AG09309 (cell line): ENCODE data around the gene C2orf78.

Source experiments
- DNase-seq: peaks from one replicate; pipeline ENCODE4 v3.0.0-alpha.2; 2010; ENCODE audit warnings: low read depth
- H3K4me3 ChIP-seq: 2 replicates; pipeline ENCODE4 v1.5.1; 2011; ENCODE audit warnings: mild to moderate bottlenecking, low read depth, low read length, moderate library complexity; ENCODE audit not compliant: control insufficient read depth
- TF ChIP-seq, protein P1 (sequence below): IDR thresholded peaks from 2 replicates; pipeline ENCODE4 v1.5.1; 2011; ENCODE audit warnings: mild to moderate bottlenecking, low read depth, low read length, inconsistent platforms; ENCODE audit not compliant: insufficient read depth, control insufficient read depth; ENCODE audit errors: missing control alignments

The C2orf78 gene

GRCh38 chr2:73859721-73860586 lies 76.0 kb downstream of the C2orf78 start:
- peak; percentile 41 for DNase-seq
- no peak overlapping the region for H3K4me3 ChIP-seq
- TF ChIP-seq, protein P1, sequence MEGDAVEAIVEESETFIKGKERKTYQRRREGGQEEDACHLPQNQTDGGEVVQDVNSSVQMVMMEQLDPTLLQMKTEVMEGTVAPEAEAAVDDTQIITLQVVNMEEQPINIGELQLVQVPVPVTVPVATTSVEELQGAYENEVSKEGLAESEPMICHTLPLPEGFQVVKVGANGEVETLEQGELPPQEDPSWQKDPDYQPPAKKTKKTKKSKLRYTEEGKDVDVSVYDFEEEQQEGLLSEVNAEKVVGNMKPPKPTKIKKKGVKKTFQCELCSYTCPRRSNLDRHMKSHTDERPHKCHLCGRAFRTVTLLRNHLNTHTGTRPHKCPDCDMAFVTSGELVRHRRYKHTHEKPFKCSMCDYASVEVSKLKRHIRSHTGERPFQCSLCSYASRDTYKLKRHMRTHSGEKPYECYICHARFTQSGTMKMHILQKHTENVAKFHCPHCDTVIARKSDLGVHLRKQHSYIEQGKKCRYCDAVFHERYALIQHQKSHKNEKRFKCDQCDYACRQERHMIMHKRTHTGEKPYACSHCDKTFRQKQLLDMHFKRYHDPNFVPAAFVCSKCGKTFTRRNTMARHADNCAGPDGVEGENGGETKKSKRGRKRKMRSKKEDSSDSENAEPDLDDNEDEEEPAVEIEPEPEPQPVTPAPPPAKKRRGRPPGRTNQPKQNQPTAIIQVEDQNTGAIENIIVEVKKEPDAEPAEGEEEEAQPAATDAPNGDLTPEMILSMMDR, result no peak

GRCh38 chr2:73862987-73863386 lies 79.0 kb downstream of the C2orf78 start:
- DNase-seq, result no peak

More at GRCh38 chr2:73862987-73863386, 79.0 kb downstream of the C2orf78 start:
- TF ChIP-seq, protein P1, result no peak
- H3K4me3 ChIP-seq, result no peak overlapping the region
